ENCODE measurements around the gene MED1.
"Not testable (repeated sequence)": the region's sequence is repeated elsewhere in the genome, so short reads cannot be mapped to it uniquely, and the experiment has no call there.

The MED1 gene

GRCh38 chr17:39399791-39400190, 51.3 kb downstream of the MED1 start:
- TF ChIP-seq CTCF (IDR thresholded peaks at IDR 0.05; ENCODE audit: low read depth, low read length): no peak
- no peak for DNase-seq (ENCODE audit: extremely low read depth, low read depth)

- no peak for DNase-seq (ENCODE audit: extremely low read depth, low read depth)
- TF ChIP-seq CTCF (IDR thresholded peaks at IDR 0.05; ENCODE audit: low read depth, low read length): no peak
Observed at GRCh38 chr17:39393736-39394135, 57.3 kb downstream of the MED1 start.

- DNase-seq (ENCODE audit: extremely low read depth, low read depth): no peak
- TF ChIP-seq CTCF (IDR thresholded peaks at IDR 0.05; ENCODE audit: low read depth, low read length): no peak
Observed at GRCh38 chr17:39391448-39391847, 59.6 kb downstream of the MED1 start.

GRCh38 chr17:39385040-39385439, 66.0 kb downstream of the MED1 start:
- TF ChIP-seq CTCF (IDR thresholded peaks at IDR 0.05; ENCODE audit: low read depth, low read length): no peak
- DNase-seq (ENCODE audit: extremely low read depth, low read depth): no peak

- no peak for DNase-seq (ENCODE audit: extremely low read depth, low read depth)
- no peak for TF ChIP-seq CTCF (IDR thresholded peaks at IDR 0.05; ENCODE audit: low read depth, low read length)
Observed at GRCh38 chr17:39380144-39380543, 70.9 kb downstream of the MED1 start.

GRCh38 chr17:39376434-39376833, 74.6 kb downstream of the MED1 start:
- no peak for DNase-seq (ENCODE audit: extremely low read depth, low read depth)
- TF ChIP-seq CTCF (IDR thresholded peaks at IDR 0.05; ENCODE audit: low read depth, low read length): no peak

- DNase-seq (ENCODE audit: extremely low read depth, low read depth): not testable (repeated sequence)
Observed at GRCh38 chr17:39367805-39368204, 83.3 kb downstream of the MED1 start.

GRCh38 chr17:39365872-39366271, 85.2 kb downstream of the MED1 start:
- no peak for TF ChIP-seq CTCF (IDR thresholded peaks at IDR 0.05; ENCODE audit: low read depth, low read length)
- DNase-seq (ENCODE audit: extremely low read depth, low read depth): no peak
